Gastroesophageal sphincter (tissue), 3 donors: ENCODE data around the gene CALML6.

Experiments used
- EP300 ChIP-seq: sonication (generic); formaldehyde crosslinking; IDR thresholded peaks from one replicate; pipeline ENCODE4 v1.6.1; 2017; ENCODE audit warnings: antibody characterized with exemption, mild to moderate bottlenecking
- POLR2A ChIP-seq, 2 donors: fragments of 450-650 bp; IDR thresholded peaks; one replicate each; pipeline ENCODE4 v1.6.1; 2017; ENCODE audit warnings: antibody characterized with exemption in 2 of 2, mild to moderate bottlenecking in 2 of 2, moderate library complexity in 1 of 2
- POLR2AphosphoS5 ChIP-seq: sonication (generic); formaldehyde crosslinking; IDR thresholded peaks from one replicate; pipeline ENCODE4 v1.6.1; 2017; ENCODE audit warnings: antibody characterized with exemption
- TF ChIP-seq, protein P1 (sequence below), 4 experiments: fragments of 200-600 bp in 2 of 4; fragments of 450-650 bp in 2 of 4; sonication (generic) in 1 of 4; IDR thresholded peaks; one replicate each; pipeline ENCODE4 v1.5.1; 2017 to 2019; ENCODE audit warnings: antibody characterized with exemption in 4 of 4, mild to moderate bottlenecking in 2 of 4, moderate library complexity in 2 of 4

DNA sequence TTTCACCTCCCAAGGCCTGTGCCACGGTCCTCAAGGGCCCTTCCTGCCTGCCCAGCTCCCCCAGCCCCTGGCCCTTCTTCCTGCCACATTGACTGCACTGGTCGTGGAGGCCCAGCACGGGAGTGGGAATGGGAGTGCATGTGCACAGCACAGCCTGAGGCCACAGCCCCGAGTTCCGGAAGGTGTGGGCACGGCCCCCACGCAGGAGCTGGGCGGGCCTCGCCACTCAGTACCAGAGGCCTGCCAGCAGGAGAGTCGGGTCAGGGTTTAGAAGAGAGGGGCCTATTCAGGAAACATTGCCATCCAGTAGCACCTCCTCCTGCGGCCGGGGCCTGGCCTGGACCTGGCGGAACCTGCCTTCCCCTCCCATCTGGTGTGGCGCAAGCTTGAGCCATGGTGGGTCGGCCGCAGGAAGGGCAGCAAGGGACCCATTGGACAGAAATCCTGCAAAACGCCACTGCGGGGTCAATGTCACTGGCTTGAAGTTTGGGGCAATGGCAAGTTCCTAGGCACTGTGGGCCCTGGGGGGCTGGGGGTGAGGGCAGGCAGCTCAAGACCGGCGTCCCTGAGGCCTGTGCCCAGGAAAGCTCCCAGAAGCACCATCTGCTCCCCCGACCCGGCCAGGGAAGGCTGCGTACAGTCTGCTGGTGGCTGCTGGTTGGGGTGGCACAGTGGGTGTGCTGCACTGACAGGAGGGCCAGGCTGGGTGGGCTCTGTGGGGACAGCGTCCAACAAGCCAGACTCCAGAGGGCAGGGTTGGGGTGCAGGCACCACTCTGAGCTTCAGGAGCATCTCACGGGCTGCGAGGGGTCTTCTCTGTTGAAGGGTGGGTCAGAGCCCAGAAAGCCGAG is 5.8 kb downstream of the CALML6 start:
- TF ChIP-seq, protein P1, sequence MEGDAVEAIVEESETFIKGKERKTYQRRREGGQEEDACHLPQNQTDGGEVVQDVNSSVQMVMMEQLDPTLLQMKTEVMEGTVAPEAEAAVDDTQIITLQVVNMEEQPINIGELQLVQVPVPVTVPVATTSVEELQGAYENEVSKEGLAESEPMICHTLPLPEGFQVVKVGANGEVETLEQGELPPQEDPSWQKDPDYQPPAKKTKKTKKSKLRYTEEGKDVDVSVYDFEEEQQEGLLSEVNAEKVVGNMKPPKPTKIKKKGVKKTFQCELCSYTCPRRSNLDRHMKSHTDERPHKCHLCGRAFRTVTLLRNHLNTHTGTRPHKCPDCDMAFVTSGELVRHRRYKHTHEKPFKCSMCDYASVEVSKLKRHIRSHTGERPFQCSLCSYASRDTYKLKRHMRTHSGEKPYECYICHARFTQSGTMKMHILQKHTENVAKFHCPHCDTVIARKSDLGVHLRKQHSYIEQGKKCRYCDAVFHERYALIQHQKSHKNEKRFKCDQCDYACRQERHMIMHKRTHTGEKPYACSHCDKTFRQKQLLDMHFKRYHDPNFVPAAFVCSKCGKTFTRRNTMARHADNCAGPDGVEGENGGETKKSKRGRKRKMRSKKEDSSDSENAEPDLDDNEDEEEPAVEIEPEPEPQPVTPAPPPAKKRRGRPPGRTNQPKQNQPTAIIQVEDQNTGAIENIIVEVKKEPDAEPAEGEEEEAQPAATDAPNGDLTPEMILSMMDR (IDR thresholded peaks at IDR 0.05): no peak
- no peak for TF ChIP-seq POLR2A (IDR thresholded peaks at IDR 0.05)
- TF ChIP-seq EP300: no peak
- no peak for TF ChIP-seq POLR2AphosphoS5
